HepG2 (cell line): ENCODE data around the gene AP5Z1. TPM values are rescaled to one million over a fixed set of nuclear protein-coding genes. Genes with fewer than 3 reads are reported as not detected.

ENCODE experiments used
- ATAC-seq: fragments of 200-7000 bp; cut with Tn5 transposase; 3 replicates; pipeline ENCODE4 v1.9.1; 2020; ENCODE audit warnings: mild to moderate bottlenecking, moderate library complexity
- BruUV-seq: library from RNA; stranded (reverse); fragments of 400-500 nt; replicated peaks from 2 replicates; lab custom pipeline; 2021; lab: Mats Ljungman, UMichigan
- CTCF ChIA-PET: fragments of 300-600 bp; formaldehyde crosslinking; extraction: SDS; loops from one replicate; lab custom pipeline; 2021; ENCODE audit warnings: low total read pairs, inconsistent platforms, low intra/inter-chr PET ratio; lab: Yijun Ruan, JAX
- POLR2A ChIA-PET: fragments of 350-600 bp; sonication (Branson Sonifier 250); formaldehyde crosslinking; loops from one replicate; lab custom pipeline; 2020; ENCODE audit warnings: antibody characterized with exemption, inconsistent platforms; lab: Yijun Ruan, JAX
- DNase-seq: peaks from one replicate; pipeline ENCODE4 v3.0.0-alpha.2; 2015; ENCODE audit warnings: low spot score
- FAIRE-seq: peaks from 3 replicates; lab custom pipeline; 2011; peaks lifted over from hg19 to GRCh38; lab: Jason Lieb, UNC
- H2AFZ ChIP-seq: one replicate; pipeline ENCODE4 v1.6.1; 2011; ENCODE audit warnings: low read length, inconsistent platforms
- H3K27ac ChIP-seq: fragments of 300-600 bp; 3 replicates; pipeline ENCODE4 v1.8.0; 2011; ENCODE audit warnings: mixed run types, mild to moderate bottlenecking, mixed read lengths, low read length, inconsistent platforms; ENCODE audit not compliant: insufficient read depth; ENCODE audit errors: extremely low read length
- H3K27me3 ChIP-seq, 2 experiments: fragments of 200-600 bp in 1 of 2; 2 replicates in 1 of 2; 3 replicates in 1 of 2; pipeline versions ENCODE4 v1.6.0 to v1.8.0; 2011; ENCODE audit warnings: low read length in 2 of 2, mild to moderate bottlenecking in 2 of 2, moderate library complexity in 2 of 2, inconsistent platforms in 1 of 2; ENCODE audit not compliant: insufficient read depth in 2 of 2, control insufficient read depth in 1 of 2
- H3K36me3 ChIP-seq, 2 experiments: fragments of 200-600 bp in 1 of 2; replicated peaks in 1 of 2; 2 replicates in 1 of 2; 3 replicates in 1 of 2; pipeline versions ENCODE4 v1.5.1 to v1.8.0; 2011; ENCODE audit warnings: low read length in 2 of 2, inconsistent platforms in 1 of 2; ENCODE audit not compliant: insufficient read depth in 2 of 2, control insufficient read depth in 1 of 2
- H3K4me1 ChIP-seq: 2 replicates; pipeline ENCODE4 v1.5.1; 2012; ENCODE audit warnings: low read length, inconsistent platforms; ENCODE audit not compliant: insufficient read depth
- H3K4me2 ChIP-seq: 2 replicates; pipeline ENCODE4 v1.6.0; 2011; ENCODE audit warnings: low read depth, low read length, inconsistent platforms
- H3K4me3 ChIP-seq, 3 experiments: fragments of 200-600 bp in 1 of 3; sonication (generic), shearing (Covaris generic) in 1 of 3; replicated peaks in 1 of 3; 2 replicates each; pipeline ENCODE4 v1.5.1; 2011 to 2016; ENCODE audit warnings: low read length in 3 of 3, inconsistent platforms in 2 of 3, low read depth in 2 of 3, mild to moderate bottlenecking in 2 of 3, control low read depth in 1 of 3, mixed read lengths in 1 of 3; ENCODE audit not compliant: insufficient read depth in 1 of 3
- H3K79me2 ChIP-seq: one replicate; pipeline ENCODE4 v1.6.1; 2011; ENCODE audit warnings: low read length, inconsistent platforms; ENCODE audit not compliant: insufficient read depth
- H3K9ac ChIP-seq: 2 replicates; pipeline ENCODE4 v1.6.0; 2011; ENCODE audit warnings: mild to moderate bottlenecking, low read depth, low read length, inconsistent platforms; ENCODE audit not compliant: insufficient read depth
- H3K9me3 ChIP-seq: 2 replicates; pipeline ENCODE4 v1.5.1; 2012; ENCODE audit warnings: mild to moderate bottlenecking, low read length
- H4K20me1 ChIP-seq: 2 replicates; pipeline ENCODE4 v1.6.0; 2011; ENCODE audit warnings: inconsistent platforms, mild to moderate bottlenecking, low read length, moderate library complexity; ENCODE audit not compliant: insufficient read depth
- AHDC1 ChIP-seq: sonication (generic); formaldehyde crosslinking; IDR thresholded peaks from 2 replicates; pipeline ENCODE4 v1.5.1; 2020; ENCODE audit warnings: mild to moderate bottlenecking, missing genetic modification reagents, borderline replicate concordance
- FOXK2 ChIP-seq: fragments of 450-650 bp; IDR thresholded peaks from 2 replicates; pipeline ENCODE4 v1.6.1; 2016
- RAD51 ChIP-seq: fragments of 450-650 bp; IDR thresholded peaks from 2 replicates; pipeline ENCODE4 v1.6.1; 2016; ENCODE audit warnings: borderline replicate concordance
- ZBTB43 ChIP-seq: sonication (generic); formaldehyde crosslinking; conservative IDR thresholded peaks from 2 replicates; pipeline ENCODE4 v1.4.0; 2020; ENCODE audit warnings: missing genetic modification reagents
- ZZZ3 ChIP-seq: sonication (generic); formaldehyde crosslinking; IDR thresholded peaks from 2 replicates; pipeline ENCODE4 v1.4.0; 2020; ENCODE audit warnings: missing genetic modification reagents, mild to moderate bottlenecking, borderline replicate concordance
- WGBS: methylation state at CpG from one replicate; pipeline ENCODE4 v1.1.6; 2017; ENCODE audit warnings: low lambda C conversion rate; 5-methylcytosine and 5-hydroxymethylcytosine counted together
- in situ Hi-C: cut with HindIII; loops from 2 replicates; pipeline ENCODE4 v1.10.0; 2017; ENCODE audit warnings: low pct_unique_long_range_greater_than_20kb; ENCODE audit not compliant: extremely low pct_ligation_motif_present
- intact Hi-C: fragments of 100-400 bp; cut with micrococcal nuclease; formaldehyde crosslinking; loops from one replicate; pipeline ENCODE4 v1.10.0; 2022; ENCODE audit not compliant: unreplicated experiment
- polyA plus RNA-seq, 8 experiments: library from polyadenylated mRNA; depleted of rRNA in 3 of 8; stranded (reverse) in 7 of 8; unstranded in 1 of 8; fragments of >200 nt; fragmentation: Illumina TruSeq in 4 of 8; extraction: Trizol in 4 of 8; gene quantifications; 2 replicates each; pipeline versions ENCODE4 v1.2.1 to v1.2.3, GENCODE V29; 2011 to 2016; ENCODE audit warnings: low read depth in 4 of 8, missing spikeins in 1 of 8, mixed read lengths in 1 of 8; ENCODE audit not compliant: insufficient read depth in 1 of 8
- total RNA-seq, 5 experiments: library from RNA; depleted of rRNA; stranded (reverse); fragments of >200 nt; fragmentation: Illumina TruSeq; extraction: Trizol; gene quantifications; 2 replicates each; pipeline ENCODE4 v1.2.3, GENCODE V29; 2016; ENCODE audit warnings: low read depth in 1 of 5

AP5Z1 gene
- total and polyA plus RNA-seq, 2 of the 13 experiments (the other 11 are each of a cell fraction or from before 2014, with no cell fraction given): 9.3 to 15.1 TPM

- H3K27me3 ChIP-seq: no peaks in the 10 kb centered on the region
- intact Hi-C loops: no loop called here
- peaks cover 10 to 19% of the 10 kb centered on the region in 2 experiments; a peak in 4 of 5 replicates for H3K36me3 ChIP-seq
- H3K79me2 ChIP-seq: no peaks in the 10 kb centered on the region
- no peaks in the 10 kb centered on the region for H3K9me3 ChIP-seq
- H3K4me2 ChIP-seq: no peak overlapping the region
- BruUV-seq: no TSS peak
- in situ Hi-C loops: loop anchor here (10.0 kb wide), 1 partner anchor 294 kb away; no protein-coding TSS in a partner anchor
- no peak overlapping the region for H2AFZ ChIP-seq
- H3K4me3 ChIP-seq: no peak overlapping the region
- CTCF ChIA-PET: no interaction called here
- H3K9ac ChIP-seq: no peak overlapping the region
- FAIRE-seq: no peak
- no peak for ATAC-seq
- no peak overlapping the region for H3K27ac ChIP-seq
- peaks cover 9% of the 10 kb centered on the region for H3K4me1 ChIP-seq
- WGBS: 92% methylated on average over 2 of the region's 24 CpGs
- no peaks in the 10 kb centered on the region for H4K20me1 ChIP-seq
- no peak for TF ChIP-seq RAD51
- no peak for TF ChIP-seq FOXK2
- no peak for TF ChIP-seq AHDC1 (CRISPR knock-in tag)
- no peak for TF ChIP-seq ZBTB43 (CRISPR knock-in tag)
- TF ChIP-seq ZZZ3 (CRISPR knock-in tag): no peak
- POLR2A ChIA-PET: interaction anchor here (2.7 kb wide), 1 partner anchor 15 kb away, joined by 17 read pairs; the partner anchor contains the start of gene AP5Z1
- DNase-seq: no peak
These were observed 15.1 kb downstream of the AP5Z1 start for GRCh38 chr7:4790516-4790991.
